ENCODE measurements around the gene DNAJB13.

Gene DNAJB13

DNA sequence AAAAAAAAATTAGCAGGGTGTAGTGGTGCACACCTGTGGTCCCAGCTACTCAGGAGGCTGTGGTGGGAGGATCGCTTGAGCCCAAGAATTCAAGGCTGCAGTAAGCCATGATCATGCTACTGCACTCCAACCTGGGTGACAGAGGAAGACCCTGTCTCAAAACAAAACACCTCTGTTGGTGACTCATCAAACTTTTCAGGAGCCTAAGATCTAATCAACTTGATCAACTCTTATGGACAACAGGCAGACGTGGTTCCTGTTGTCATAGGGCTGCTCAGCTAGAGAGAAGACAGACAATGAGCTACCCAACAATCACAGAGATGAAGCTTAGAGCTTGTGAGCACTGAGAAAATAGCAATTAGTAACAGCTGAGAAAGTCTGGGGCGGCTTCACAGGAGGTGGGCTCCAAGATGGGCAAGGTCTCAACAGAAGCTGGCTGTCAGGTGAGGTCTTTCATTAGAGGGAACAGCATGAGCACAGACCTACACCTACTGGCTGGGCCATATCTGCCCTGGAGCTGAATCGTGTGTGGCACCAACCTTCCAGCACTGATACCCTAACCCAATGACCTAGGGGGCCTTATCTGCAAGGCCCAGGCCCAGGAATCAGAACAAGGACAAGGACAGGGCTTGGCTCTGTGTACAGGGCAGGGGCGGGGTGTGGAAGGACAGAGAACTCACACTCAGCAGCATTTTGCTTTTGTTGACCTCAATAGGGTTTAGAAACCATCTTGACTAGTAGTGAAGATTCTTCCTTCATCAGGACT, 65.3 kb downstream of the DNAJB13 start:
- no peak for DNase-seq (ENCODE audit: low read depth in 2 of 2)

DNA sequence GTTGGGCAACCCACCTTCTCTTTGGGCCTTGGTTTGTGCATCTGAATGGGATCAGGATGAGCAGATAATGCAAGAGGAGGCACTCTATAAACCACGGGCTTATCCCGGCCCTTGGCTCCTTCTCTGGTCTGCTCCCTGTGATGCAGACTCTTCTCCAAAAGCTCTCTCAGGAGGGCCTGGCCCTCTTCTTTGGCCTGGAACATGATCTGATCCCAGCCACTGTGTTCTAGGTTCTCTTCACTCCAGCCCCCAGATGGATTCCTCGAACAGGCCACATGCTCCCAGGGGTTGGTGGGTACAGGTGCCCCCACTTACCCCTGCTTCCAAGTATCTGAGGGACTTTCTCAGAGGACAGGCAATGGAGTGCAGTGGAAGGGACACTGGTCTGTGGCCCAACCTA, 66.8 kb downstream of the DNAJB13 start:
- DNase-seq (ENCODE audit: low read depth in 2 of 2): no peak

GRCh38 chr11:74018331-74019005, 67.6 kb downstream of the DNAJB13 start:
- DNase-seq (ENCODE audit: low read depth in 2 of 2): no peak

GRCh38 chr11:74019104-74019738, 68.4 kb downstream of the DNAJB13 start:
- no peak for DNase-seq (ENCODE audit: low read depth in 2 of 2)

DNA sequence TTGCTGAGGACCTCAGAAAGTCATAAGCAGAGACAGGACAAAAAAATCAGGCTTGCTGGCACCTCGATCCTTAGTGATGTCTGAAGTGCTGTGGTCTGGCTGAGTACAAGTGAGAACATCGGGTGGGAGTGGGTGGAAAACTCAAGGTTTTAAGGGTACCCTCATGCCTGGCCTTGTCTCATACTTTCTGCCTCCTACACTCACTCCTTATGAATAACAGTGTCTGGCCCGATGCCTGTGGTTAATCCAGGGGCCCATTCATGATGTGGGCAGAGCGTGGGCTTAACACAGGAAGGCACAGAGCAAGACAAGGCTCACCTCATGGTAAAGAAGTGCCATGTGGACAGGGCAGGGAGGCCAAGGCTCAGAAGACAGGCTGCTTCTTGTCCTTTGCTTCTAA, 69.0 kb downstream of the DNAJB13 start:
- DNase-seq (ENCODE audit: low read depth in 2 of 2): no peak

All from stimulated activated CD4-positive, alpha-beta T cell treated with anti-CD3 and anti-CD28 coated beads, Interleukin-1b, Interleukin-23, amount 100 ng/mL, for 1 hour (primary cell).